Motor neuron (in vitro differentiated cells): ENCODE results near the gene RANBP3. TPM values are rescaled to one million over a fixed set of nuclear protein-coding genes. Genes with fewer than 3 reads are reported as not detected.
A peak's percentile ranks its signal among the peaks of the same experiment; 100 is the strongest.
"Not testable (repeated sequence)": the region's sequence is repeated elsewhere in the genome, so short reads cannot be mapped to it uniquely, and the experiment has no call there.

Experiments
- ATAC-seq, 8 experiments: fragments of 200-7000 bp; cut with Tn5 transposase; replicated peaks in 6 of 8; 2 replicates each; pipeline ENCODE4 v1.8.0; 2021; ENCODE audit warnings: mild to moderate bottlenecking in 8 of 8, moderate library complexity in 8 of 8
- H3K27ac ChIP-seq, 2 donors: fragments of 250-450 bp; sonication (Bioruptor Pico); 2 replicates each; pipeline ENCODE4 v1.9.0; 2021; ENCODE audit warnings: antibody characterized with exemption in 2 of 2, mild to moderate bottlenecking in 2 of 2, moderate library complexity in 1 of 2
- H3K4me1 ChIP-seq, 2 donors: fragments of 250-450 bp; sonication (Bioruptor Pico); replicated peaks in 1 of 2; 2 replicates each; pipeline ENCODE4 v1.6.1; 2021; ENCODE audit warnings: antibody characterized with exemption in 2 of 2, mild to moderate bottlenecking in 2 of 2, moderate library complexity in 1 of 2
- H3K4me3 ChIP-seq, 5 donors: fragments of 250-450 bp; sonication (Bioruptor Pico); 2 replicates each; pipeline ENCODE4 v1.9.0; 2021; ENCODE audit warnings: antibody characterized with exemption in 5 of 5, mild to moderate bottlenecking in 5 of 5, moderate library complexity in 4 of 5
- WGBS, 10 experiments: fragments of 450-650 bp; shearing (Covaris generic); methylation state at CpG; one replicate each; pipeline ENCODE4 v1.0.0; 2022; 5-methylcytosine and 5-hydroxymethylcytosine counted together
- in situ Hi-C, 9 experiments: fragments of 400-800 bp; cut with MboI; loops; one replicate each; pipeline ENCODE4 v1.15.0; 2021; ENCODE audit warnings: low sequenced_read_pairs in 9 of 9, low pct_unique_long_range_greater_than_20kb in 2 of 9; ENCODE audit not compliant: unreplicated experiment in 9 of 9
- total RNA-seq, 8 experiments: library from RNA; unstranded; fragments of 300-600 nt; gene quantifications; 2 replicates each; pipeline versions ENCODE4 v1.2.3 to v1.2.4, GENCODE V29; 2022

Gene RANBP3
- total RNA-seq, 8 experiments from 2014 or later, result 31.5 to 69.1 (median 41.0) TPM

GRCh38 chr19:5882421-5882968 lies 95.4 kb downstream of the RANBP3 start:
- 0 to 80% (median 63%) methylated on average over 1 to 5 of the region's 9 CpGs; no CpG with 5 or more reads in 6 of the 10 experiments for WGBS, 10 experiments
- Histone ChIP-seq H3K27ac (no peak overlapping the region), H3K4me1 (peaks cover 10 to 19% of the 10 kb centered on the region in 2 donors), H3K4me3 (no peak overlapping the region)
- no peak for ATAC-seq
- in situ Hi-C loops, result loop anchor here in 1 of 9 experiments (10.0 kb wide), 1 partner anchor 78 kb away; the partner anchor contains the start of gene NRTN

DNA sequence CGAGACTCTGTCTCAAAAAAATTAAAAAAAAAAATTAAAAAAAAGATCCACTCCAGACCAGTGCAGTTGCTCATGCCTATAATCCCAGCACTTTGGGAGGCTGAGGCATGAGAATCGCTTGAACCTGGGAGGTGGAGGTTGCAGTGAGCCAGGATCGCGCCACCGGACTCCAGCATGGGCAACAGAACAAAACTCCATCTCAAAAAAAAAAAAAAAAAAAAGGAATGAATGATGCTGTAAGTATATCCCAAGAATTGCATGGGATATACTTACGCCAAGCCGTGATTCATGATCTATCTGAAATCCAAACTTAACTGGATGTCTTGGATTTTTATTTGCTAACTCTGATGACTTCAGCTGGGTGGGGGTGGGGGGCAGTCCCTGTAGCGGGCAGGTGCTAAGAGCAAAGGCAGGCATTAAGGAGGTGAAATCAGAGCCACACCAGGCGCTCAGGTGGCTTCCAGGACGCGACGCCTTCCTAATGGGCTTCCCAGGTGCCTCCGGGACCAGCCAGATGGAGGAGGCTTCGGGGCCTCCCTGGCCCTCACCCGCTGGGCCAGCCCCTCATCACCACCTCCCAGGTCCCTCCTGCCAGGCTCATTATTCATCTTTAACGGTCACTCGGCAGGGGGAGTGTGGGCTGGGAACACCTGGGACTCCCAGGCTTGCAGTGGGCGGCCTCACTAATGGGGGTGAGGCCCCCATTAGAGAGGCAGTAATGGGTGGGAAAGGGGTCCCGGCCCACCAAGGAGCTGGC lies 96.2 kb downstream of the RANBP3 start:
- 37 to 100% (median 81%) methylated on average over 2 to 8 of the region's 19 CpGs for WGBS, 10 experiments
- peak in 3 of 8 experiments; percentile 26 to 28 (median 27) for ATAC-seq
- no peak overlapping the region for H3K4me3 ChIP-seq
- peaks cover 11 to 19% of the 10 kb centered on the region in 2 donors for H3K4me1 ChIP-seq
- no peak overlapping the region for H3K27ac ChIP-seq
- in situ Hi-C loops, result loop anchor here in 1 of 9 experiments (10.0 kb wide), 1 partner anchor 77 kb away; the partner anchor contains the start of gene NRTN

DNA sequence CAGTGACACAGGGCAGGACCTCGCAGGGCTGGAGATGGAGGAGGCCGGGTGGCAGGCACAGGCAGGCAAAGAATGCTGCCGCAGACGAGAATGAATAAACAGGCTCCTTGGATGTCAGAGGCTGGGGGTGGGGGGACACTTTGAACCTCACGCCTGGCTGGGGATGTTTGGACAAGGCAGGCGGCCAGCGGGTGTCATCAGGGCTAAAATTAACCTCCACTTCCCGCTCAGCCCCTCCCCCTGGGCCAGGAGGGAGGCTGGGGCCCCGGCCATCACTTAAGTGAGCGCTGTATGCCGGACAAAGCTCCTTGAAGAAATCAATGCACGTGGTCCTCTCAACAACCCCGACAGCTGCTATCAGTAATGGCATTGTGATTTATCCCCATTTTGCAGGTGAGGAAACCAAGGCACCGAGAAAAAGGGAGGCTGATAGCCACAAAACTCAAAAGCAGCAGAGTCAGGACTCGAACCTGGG lies 97.3 kb downstream of the RANBP3 start:
- in situ Hi-C loops, result loop anchor here in 1 of 9 experiments (10.0 kb wide), 1 partner anchor 76 kb away; the partner anchor contains the start of gene NRTN
- peaks cover 13 to 23% of the 10 kb centered on the region in 2 donors for H3K4me1 ChIP-seq
- ATAC-seq, result peak; percentile 55 to 81 (median 70)
- WGBS, 10 experiments, result 11 to 100% (median 59%) methylated on average over 1 to 3 of the region's 15 CpGs; no CpG with 5 or more reads in 6 of the 10 experiments
- H3K27ac ChIP-seq, result no peak overlapping the region
- no peak overlapping the region for H3K4me3 ChIP-seq

- H3K4me3 ChIP-seq, result no peak overlapping the region
- peaks cover 13 to 23% of the 10 kb centered on the region in 2 donors for H3K4me1 ChIP-seq
- WGBS, 10 experiments, result 0 to 33% methylated on average over 1 of the region's 6 CpGs; no CpG with 5 or more reads in 8 of the 10 experiments
- ATAC-seq, result no peak
- in situ Hi-C loops, result loop anchor here in 1 of 9 experiments (10.0 kb wide), 1 partner anchor 75 kb away; the partner anchor contains the start of gene NRTN
- H3K27ac ChIP-seq, result no peak overlapping the region
These were observed 97.7 kb downstream of the RANBP3 start for GRCh38 chr19:5880196-5880595.

DNA sequence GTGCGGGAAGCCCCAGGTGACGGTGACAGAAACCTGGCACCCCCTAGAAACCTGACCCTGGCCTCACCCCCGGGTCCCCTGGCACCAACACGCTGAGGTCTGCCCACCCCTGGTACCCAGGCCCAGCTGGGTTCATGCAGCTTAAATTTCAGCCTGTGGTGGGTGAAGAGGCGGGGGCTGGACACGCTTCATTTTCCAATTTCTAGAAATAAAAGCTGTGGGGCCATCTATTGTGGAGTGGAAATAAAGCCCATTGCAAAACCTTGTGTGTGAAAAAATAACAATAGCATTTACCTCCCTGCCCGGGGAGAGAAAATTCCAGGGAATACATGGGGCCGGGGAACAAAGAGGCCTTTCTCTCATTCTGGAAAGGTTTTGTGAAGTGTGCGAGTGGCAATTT lies 100.1 kb downstream of the RANBP3 start:
- peak in 3 of 8 experiments; percentile 16 to 29 (median 19) for ATAC-seq
- 11 to 100% (median 52%) methylated on average over 1 to 6 of the region's 9 CpGs for WGBS, 10 experiments
- no peak overlapping the region for H3K4me3 ChIP-seq
- H3K27ac ChIP-seq, result peak overlapping the region in 1 of 2 donors; percentile 84
- in situ Hi-C loops, result no loop called here
- peaks cover 13 to 23% of the 10 kb centered on the region in 2 donors for H3K4me1 ChIP-seq

- Histone ChIP-seq H3K4me3 (no peak overlapping the region), H3K27ac (no peak overlapping the region), H3K4me1 (peaks cover 13 to 23% of the 10 kb centered on the region in 2 donors)
- WGBS, 10 experiments, result 60 to 100% (median 81%) methylated on average over 1 to 2 of the region's 8 CpGs; no CpG with 5 or more reads in 6 of the 10 experiments
- ATAC-seq, result no peak
- in situ Hi-C loops, result no loop called here
These were observed 100.5 kb downstream of the RANBP3 start for GRCh38 chr19:5877427-5877826.

- in situ Hi-C loops, ATAC-seq, H3K27ac ChIP-seq, H3K4me3 ChIP-seq: not testable (repeated sequence)
- H3K4me1 ChIP-seq, result peaks cover 7 to 11% of the 10 kb centered on the region in 2 donors
- whole genome bisulfite sequencing, 10 experiments, result 40 to 95% (median 61%) methylated on average over 1 to 6 of the region's 7 CpGs; no CpG with 5 or more reads in 3 of the 10 experiments
These were observed 103.4 kb downstream of the RANBP3 start for GRCh38 chr19:5874496-5874895.

GRCh38 chr19:5873617-5874199 lies 104.2 kb downstream of the RANBP3 start:
- H3K27ac ChIP-seq, result no peak overlapping the region
- peaks cover 7 to 11% of the 10 kb centered on the region in 2 donors for H3K4me1 ChIP-seq
- no peak overlapping the region for H3K4me3 ChIP-seq
- 83 to 100% (median 88%) methylated on average over 1 to 7 of the region's 12 CpGs; no CpG with 5 or more reads in 6 of the 10 experiments for WGBS, 10 experiments
- in situ Hi-C loops, result no loop called here
- ATAC-seq, result no peak

- WGBS, 10 experiments, result 48 to 100% (median 88%) methylated on average over 2 to 9 of the region's 12 CpGs; no CpG with 5 or more reads in 2 of the 10 experiments
- Histone ChIP-seq H3K4me3 (no peak overlapping the region), H3K27ac (no peak overlapping the region), H3K4me1 (no peaks in the 10 kb centered on the region)
- ATAC-seq, result no peak
- in situ Hi-C loops, result no loop called here
These were observed 107.0 kb downstream of the RANBP3 start for GRCh38 chr19:5870986-5871394.

DNA sequence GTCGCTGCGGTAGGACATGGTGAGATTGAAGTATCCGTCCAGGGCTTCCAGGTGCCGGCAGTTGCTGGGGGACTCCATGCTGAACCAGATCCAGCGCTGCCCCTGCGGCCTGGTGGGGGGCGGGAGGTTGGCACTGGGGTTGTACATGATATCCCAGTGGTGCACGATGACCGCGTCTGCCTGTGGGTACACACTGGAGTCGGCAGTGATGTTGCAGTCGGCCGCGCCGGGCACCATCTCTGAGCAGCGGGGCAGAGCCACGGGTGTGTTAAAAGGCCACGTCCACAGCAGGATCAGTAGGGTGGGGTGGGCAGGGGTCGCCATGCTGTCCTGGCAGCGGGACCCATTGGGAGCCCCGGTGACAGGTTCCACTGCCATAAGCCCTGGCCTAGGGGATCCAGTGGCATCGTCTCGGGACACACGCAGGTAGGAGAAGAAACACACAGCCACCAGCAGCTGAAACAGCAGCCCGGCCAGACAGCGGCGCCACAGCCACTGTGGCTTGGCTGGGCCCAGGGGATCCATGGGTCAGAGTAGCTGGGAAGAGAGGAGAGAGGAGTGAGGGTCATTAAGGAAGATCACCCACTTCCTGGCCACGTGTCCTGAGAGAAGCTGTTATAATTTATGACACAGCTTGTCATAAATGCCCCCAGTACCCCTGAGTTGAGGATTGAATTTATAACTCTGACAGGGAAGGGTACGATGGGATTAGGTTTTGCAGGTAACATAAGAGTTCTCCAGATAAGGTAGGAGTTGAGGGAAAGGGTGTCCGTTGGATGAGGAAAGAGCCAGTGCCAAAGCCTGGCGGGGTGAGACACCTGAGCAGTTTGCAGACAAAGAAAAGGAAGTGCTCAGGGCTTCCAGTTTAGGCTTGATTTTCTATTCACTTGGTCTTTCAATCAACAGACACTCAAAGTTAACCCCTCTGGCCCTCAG lies 110.5 kb downstream of the RANBP3 start:
- no peaks in the 10 kb centered on the region for H3K4me1 ChIP-seq
- in situ Hi-C loops, result no loop called here
- peak in 1 of 8 experiments; percentile 6 for ATAC-seq
- H3K27ac ChIP-seq, result no peak overlapping the region
- 6 to 100% (median 49%) methylated on average over 1 to 5 of the region's 31 CpGs; no CpG with 5 or more reads in 5 of the 10 experiments for WGBS, 10 experiments
- H3K4me3 ChIP-seq, result no peak overlapping the region
